GM19043 (cell line): Measurements from ENCODE around the gene C7orf25.
"Not testable (repeated sequence)": the region's sequence is repeated elsewhere in the genome, so short reads cannot be mapped to it uniquely, and the experiment has no call there.

Source experiments
- ATAC-seq: cut with Tn5 transposase; IDR thresholded peaks from one replicate; pipeline ENCODE4 v1.9.1; 2021; ENCODE audit warnings: low read depth; ENCODE audit not compliant: unreplicated experiment

C7orf25 gene

DNA sequence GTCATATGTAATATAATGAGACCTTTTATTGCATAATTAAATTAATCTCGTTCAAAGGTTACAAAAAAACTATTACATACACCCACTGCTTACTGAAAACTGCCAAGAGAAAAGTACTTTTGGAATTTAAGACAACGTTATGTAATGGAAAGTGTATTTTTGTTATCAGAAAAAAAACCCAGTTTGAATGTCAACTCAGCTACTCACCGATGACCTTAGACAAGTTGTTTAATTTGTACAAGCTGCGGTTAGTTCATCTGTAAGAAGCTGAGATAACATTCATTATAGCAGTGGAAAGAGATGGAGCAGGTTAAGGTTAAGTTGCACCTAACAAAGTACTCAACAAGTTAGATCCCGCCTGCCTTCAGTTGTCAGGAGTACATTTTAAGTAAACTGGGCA lies 19.0 kb upstream of the C7orf25 start:
- no peak for ATAC-seq

- ATAC-seq, result no peak
Observed at GRCh38 chr7:42929449-42929848, 17.6 kb upstream of the C7orf25 start.

- ATAC-seq, result no peak
Observed at GRCh38 chr7:42928754-42929153, 16.9 kb upstream of the C7orf25 start.

DNA sequence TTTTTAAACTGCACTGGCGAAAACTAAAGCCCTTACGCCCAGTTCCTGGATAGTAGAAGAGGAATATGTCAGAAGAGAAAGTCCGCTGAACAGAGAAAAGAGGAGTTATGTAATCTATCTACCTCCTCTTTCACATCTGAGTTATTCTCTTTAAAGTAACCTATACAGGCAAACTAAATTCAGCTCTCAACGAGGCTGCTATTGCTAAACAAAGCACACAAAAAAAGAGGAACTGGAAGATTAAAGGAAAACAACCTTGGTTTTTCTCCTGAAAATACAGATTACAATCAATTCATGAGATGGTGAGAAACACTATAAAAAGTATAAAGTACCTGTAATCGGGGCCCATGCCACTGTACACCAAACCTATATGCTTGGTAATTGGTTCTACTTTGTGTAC lies 14.3 kb upstream of the C7orf25 start:
- ATAC-seq, result no peak

GRCh38 chr7:42925630-42926029 lies 13.8 kb upstream of the C7orf25 start:
- ATAC-seq, result no peak

GRCh38 chr7:42924223-42924838 lies 12.5 kb upstream of the C7orf25 start:
- no peak for ATAC-seq

DNA sequence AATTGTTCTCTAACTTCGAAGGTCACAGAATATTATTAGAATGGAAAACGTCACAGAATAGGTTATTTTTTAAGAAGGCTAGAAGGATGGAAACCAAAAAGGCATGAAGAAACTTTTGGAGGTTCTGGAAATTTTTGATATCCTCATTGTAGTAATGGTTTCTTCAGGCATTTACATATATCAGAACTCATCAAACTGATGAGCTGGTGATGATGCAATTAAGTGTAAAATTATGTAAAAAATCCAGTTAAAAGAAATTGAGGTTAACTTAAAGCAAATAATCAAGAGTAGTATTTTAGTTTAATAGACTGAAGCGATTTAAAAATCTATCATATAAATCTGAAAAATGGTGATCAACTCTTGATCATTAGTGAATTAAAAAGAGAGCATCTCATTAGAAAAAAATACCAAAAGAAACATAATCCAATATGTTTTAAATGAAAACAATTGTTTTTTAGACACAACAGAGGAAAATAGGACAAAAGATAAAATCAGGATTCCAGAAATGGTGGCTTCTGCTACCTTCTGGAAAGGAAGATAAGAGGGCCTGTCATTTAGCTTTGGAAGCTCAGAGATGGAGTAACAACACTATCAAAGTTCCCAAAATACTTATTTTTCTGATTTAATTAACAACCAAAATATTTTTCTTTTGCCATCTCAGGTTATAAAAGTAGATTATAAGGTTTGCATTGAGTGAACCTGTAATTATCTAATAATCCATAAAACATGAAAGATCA lies 10.3 kb upstream of the C7orf25 start:
- no peak for ATAC-seq

DNA sequence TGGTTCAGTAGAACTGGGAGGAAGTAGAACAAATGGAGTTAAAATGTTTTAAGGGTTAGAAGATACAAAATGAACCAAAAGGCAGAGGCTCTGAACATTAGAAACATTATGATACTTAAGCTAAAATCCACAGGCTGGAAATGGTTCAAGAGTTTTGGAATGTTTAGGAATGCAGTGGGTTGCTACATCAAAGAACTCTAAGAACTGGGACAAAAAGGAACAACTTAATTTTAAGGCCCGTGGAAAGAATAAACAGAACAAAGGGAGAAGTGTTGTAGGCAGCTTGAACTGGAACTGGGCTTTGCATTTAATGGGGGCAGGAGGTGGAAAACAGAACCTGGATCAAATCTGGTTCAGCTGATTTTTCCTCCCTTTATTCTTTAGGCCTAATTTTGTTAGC lies 3.5 kb upstream of the C7orf25 start:
- no peak for ATAC-seq

DNA sequence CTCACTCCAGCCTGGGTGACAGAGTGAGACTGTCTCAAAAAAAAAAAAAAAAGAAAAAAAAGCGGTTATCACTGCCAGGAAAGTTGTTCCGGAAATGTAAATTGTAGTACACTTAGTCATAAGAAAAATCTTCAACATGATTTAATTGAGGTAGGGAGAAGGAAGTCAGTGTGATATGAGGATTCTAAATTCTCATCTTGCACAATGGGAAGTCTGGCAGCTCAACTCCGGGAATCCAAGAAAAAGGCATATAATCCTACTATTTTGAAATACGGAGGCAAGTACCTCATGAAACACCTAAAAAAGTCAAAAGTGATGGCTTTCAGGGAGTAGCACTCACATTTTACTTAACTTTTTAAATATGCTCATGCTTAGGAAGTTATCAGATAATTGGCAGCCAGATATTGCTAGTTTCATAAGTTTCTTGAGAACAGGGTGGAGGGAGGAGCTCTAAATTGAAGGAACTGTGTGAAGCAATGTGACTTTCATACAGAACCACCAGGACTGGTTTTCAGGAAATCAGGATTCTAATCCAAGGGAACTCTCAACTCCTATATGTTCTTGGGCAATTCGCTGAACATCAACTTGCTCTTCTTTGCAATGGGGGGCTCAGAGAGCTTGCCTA lies 2.7 kb upstream of the C7orf25 start:
- no peak for ATAC-seq

DNA sequence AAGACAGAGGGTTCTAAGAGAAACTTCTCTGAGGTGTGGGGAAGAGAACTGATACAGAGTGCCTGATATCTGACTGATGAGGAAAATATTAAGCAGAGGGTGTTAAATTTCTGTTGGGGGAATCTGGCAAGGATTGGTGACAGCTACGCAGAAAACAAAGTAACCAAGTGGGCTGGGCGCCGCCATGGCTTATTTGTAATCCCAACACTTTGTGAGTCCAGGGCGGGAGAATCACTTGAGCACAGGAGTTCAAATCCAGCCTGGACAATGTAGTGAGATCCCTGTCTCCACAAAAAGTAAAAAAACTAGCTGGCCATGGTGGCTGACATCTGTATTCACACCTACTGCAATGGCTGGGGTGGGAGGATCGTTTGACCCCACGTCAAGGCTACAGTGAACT lies 2.1 kb upstream of the C7orf25 start:
- no peak for ATAC-seq

DNA sequence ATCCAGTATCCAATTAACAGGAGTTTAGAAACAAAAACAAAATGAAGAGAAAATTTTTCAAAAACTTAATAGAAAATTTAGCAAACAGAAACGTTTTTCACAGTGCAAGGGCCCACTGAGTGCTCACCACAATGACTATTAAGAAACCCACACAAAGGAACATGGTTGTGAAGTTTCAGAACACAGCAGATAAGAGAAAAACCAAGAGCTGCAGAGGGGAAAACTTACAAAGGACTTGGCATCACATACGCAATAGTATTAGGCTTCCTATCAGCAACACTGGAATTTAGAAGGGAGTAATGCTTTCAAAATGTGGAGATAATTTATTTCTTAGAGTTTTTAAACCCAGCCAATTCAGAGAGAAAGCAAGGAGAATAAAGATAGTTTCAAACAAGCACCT lies 1.7 kb upstream of the C7orf25 start:
- no peak for ATAC-seq

- no peak for ATAC-seq
Observed at GRCh38 chr7:42910306-42910705, 1.6 kb downstream of the C7orf25 start.

- ATAC-seq, result no peak
Observed at GRCh38 chr7:42907316-42907715, 4.6 kb downstream of the C7orf25 start.

GRCh38 chr7:42906181-42906580 lies 5.7 kb downstream of the C7orf25 start:
- ATAC-seq, result no peak

- ATAC-seq, result no peak
Observed at GRCh38 chr7:42902331-42902730, 9.5 kb downstream of the C7orf25 start.

GRCh38 chr7:42900842-42901241 lies 11.0 kb downstream of the C7orf25 start:
- ATAC-seq, result no peak

GRCh38 chr7:42893346-42894240 lies 18.3 kb downstream of the C7orf25 start:
- ATAC-seq, result no peak

DNA sequence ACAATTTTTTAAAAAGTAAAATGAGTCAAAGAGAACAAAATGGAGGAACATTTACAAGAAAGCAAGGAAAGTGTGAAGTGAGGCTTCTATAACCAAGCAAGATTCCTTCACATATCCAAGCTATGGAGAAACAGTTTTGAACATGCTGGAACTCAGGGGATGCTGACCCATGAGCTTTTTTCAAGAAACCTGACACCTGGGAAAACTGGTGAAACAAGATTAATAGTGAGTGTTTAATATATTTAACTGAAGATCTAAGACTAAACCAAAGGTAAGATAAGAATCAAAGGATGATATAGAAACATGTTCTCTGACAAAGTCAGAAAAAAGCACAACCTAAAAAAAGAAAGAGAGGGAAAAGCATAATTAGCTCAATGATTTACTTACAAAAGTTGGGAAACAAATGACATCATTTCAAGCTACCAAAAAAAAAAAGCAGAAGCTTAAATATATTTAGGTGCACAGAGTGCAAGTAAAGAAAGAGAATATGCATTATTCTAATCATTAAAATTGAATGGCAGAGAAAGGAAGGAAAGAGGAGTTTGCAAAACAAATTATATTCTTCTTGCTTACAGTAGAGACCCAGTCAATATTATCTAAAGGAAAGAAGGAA lies 24.9 kb downstream of the C7orf25 start:
- no peak for ATAC-seq

- ATAC-seq, result no peak
Observed at GRCh38 chr7:42886129-42886528, 25.7 kb downstream of the C7orf25 start.

DNA sequence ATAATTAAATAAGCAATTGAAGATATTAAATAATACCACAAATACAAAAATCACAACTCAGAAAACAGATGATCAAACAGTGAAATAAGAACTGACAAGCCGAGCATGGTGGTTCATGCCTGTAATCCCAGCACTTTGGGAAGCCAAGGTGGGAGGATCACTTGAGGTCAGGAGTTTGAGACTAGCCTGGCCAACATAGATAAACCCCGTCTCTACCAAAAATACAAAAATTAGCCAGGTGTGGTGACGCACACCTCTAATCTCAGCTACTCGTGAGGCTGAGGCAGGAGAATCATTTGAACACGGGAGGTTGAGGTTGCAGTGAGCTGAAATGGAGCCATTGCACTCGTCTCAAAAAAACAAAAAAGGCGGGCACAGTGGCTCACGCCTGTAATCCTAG lies 26.7 kb downstream of the C7orf25 start:
- ATAC-seq, result not testable (repeated sequence)

- ATAC-seq, result peak; percentile 62
Observed at GRCh38 chr7:42883950-42884349, 27.9 kb downstream of the C7orf25 start.
